Measurements from ENCODE around the gene DDX39B.

DNA sequence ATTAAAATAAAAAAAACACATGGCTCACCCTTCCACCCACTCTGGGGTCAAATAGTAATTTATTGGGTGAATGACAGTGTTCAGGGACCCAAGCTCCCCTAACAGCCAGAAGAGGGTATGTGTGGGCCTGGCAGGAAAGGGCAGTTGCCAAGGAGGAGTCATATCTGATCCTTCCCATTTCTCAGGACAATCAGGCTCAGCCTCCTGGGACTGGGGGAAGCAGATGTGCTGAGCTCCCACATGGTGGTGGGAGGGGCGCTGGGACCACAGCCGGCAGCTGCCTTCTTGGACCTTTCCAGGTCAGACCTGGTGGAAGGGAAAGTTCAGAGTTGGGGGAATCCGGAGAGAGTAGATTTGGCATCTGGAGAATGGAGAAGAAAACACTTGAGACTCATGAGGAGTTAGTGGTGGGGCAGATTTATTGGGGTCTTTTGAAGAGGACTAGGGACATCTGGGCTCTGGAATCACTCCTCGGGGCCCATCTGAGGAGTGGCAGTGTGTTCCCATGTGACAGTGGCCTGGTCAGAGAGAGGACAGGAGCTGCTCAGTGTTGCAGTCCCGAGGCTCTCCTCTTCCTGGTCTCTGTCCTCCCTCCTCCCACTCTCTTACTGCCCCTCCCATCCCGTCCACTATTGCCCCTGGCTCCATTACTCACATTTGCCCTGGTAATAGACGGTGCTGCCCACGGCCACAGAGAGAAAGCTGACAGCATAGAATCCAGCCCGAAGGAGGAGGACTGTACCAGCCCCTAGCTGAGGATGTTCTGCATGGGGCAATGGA lies 47.3 kb upstream of the DDX39B start:
- no peak for TF ChIP-seq GATA2 (CRISPR knock-in tag; IDR thresholded peaks at IDR 0.05)
- TF ChIP-seq HES1 (IDR thresholded peaks at IDR 0.05; ENCODE audit: low read depth), result no peak
- TF ChIP-seq BRCA1 (IDR thresholded peaks at IDR 0.05), result no peak
- no peak for TF ChIP-seq BRCA1 (CRISPR knock-in tag; IDR thresholded peaks at IDR 0.05)
